Measurements from ENCODE around the gene SERP2. TPM values are rescaled to one million over a fixed set of nuclear protein-coding genes. Genes with fewer than 3 reads are reported as not detected.

SERP2 gene
- total RNA-seq, 2 donors from 2014 or later, result 1.0 to 3.6 TPM

DNA sequence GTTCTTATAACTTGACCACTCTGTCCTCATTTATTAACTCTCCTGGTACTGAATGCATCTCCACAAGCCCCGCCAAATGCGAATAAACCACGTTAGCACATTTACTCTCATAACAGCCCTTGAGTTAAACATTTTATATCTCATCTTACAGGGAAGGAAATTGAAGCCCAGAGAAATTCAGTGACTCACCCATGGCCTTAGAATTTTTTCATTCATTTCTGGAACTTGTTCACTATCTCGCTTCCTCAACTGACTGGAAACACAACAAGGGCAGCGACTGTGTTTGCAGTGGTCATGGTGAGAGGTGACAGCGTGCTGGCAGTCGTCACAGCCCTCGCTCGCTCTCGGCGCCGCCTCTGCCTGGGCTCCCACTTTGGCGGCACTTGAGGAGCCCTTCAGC, 39.5 kb downstream of the SERP2 start:
- Mint-ChIP-seq H3K36me3 (ENCODE audit: insufficient read depth in 2 of 2) (no peaks in the 10 kb centered on the region), H3K4me1 (ENCODE audit: low read depth) (peaks cover 5% of the 10 kb centered on the region), H3K27ac (no peak overlapping the region), H3K9me3 (no peaks in the 10 kb centered on the region), H3K4me3 (no peak overlapping the region), H3K27me3 (ENCODE audit: low read depth) (no peaks in the 10 kb centered on the region)
- ATAC-seq (replicated peaks in 1 of 2), result no peak
- no peak for DNase-seq

DNA sequence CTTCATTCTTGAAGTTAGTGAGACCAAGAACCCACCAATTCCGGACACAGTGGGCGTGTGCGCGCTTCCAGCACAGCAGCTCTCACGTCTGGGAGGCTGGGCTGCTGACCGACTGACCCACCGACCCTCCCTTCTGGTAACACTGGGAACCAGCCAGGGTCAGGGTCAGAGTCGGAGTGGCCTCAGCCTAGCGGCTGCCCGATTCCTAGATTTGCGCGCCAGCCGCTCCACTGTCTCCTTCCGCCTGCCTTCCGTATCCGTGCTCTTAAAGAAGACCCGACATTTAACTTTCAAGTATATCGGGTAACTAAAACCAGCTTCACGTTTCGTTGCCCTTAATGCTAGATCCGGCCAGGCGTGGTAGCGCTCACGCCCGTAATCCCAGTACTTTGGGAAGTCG, 41.1 kb downstream of the SERP2 start:
- DNase-seq, result no peak
- Mint-ChIP-seq H3K36me3 (ENCODE audit: insufficient read depth in 2 of 2) (no peaks in the 10 kb centered on the region), H3K27me3 (ENCODE audit: low read depth) (no peaks in the 10 kb centered on the region), H3K9me3 (no peaks in the 10 kb centered on the region), H3K27ac (no peak overlapping the region), H3K4me3 (no peak overlapping the region), H3K4me1 (ENCODE audit: low read depth) (peaks cover 5% of the 10 kb centered on the region)
- ATAC-seq (replicated peaks in 1 of 2), result no peak

DNA sequence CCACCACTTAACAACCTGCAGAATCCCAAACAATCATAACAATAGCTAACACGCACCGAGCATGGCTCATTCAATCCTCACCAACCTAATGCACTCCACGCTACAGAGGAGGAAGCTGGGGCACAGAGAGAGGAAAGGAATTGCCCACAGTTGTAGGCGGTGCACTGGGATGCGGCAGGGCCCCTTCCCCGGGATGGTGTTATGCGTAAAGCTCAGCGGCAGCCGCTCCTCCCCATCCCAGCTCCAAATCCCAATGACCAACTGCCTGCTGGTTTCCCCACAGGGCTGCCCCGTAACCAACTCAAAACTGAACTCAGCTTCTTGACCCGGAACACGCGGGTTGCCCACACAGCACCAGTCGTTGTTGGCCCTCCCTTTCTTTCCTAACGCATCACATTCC, 42.2 kb downstream of the SERP2 start:
- DNase-seq, result no peak
- Mint-ChIP-seq H3K4me1 (ENCODE audit: low read depth) (peaks cover 5% of the 10 kb centered on the region), H3K27ac (no peak overlapping the region), H3K27me3 (ENCODE audit: low read depth) (no peaks in the 10 kb centered on the region), H3K36me3 (ENCODE audit: insufficient read depth in 2 of 2) (no peaks in the 10 kb centered on the region), H3K4me3 (no peak overlapping the region), H3K9me3 (no peaks in the 10 kb centered on the region)
- no peak for ATAC-seq (replicated peaks in 1 of 2)

DNA sequence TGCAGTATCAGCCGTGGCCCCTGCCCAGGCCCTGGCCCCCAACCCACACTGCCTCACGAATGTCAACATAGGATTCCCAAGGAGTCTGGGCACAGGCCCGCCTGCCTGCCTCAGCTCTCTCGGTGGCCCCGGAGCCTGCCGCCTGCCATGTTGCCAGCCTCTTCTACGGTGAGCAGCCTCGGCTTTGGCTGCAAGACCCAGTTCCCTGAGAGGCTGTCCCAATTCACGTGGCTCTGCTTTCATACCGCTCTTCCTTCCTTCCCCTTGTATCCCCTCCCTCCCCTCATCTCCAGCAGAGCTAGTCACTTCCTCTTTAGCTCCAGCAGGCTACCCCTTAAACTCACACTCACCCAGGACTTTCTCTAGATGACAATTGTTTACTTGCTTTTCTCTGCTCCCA, 42.7 kb downstream of the SERP2 start:
- no peak overlapping the region for H3K4me3 Mint-ChIP-seq
- ATAC-seq (replicated peaks in 1 of 2), result no peak
- no peak for DNase-seq
- H3K36me3 Mint-ChIP-seq (ENCODE audit: insufficient read depth in 2 of 2), result no peaks in the 10 kb centered on the region
- peaks cover 5% of the 10 kb centered on the region for H3K4me1 Mint-ChIP-seq (ENCODE audit: low read depth)
- no peaks in the 10 kb centered on the region for H3K9me3 Mint-ChIP-seq
- H3K27me3 Mint-ChIP-seq (ENCODE audit: low read depth), result no peaks in the 10 kb centered on the region
- no peak overlapping the region for H3K27ac Mint-ChIP-seq

DNA sequence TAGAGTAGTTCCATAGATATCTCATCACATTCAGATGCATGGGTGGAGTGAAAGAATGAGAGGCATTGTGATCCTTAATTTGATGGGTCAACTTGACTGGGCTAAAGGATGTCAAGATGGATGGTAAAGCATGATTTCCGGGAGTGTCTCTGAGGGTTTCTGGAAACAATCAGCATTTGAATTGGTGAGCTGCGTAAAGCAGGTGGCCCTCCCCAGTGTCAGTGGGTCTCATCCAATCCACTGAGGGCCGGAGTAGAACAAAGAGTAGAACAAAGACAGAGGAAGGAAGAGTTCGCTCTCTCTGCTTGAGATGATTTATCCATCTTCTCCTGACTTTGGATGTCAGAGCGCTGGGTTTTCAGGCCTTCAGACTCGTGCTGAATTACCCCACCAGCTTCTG, 43.1 kb downstream of the SERP2 start:
- Mint-ChIP-seq H3K9me3 (no peaks in the 10 kb centered on the region), H3K36me3 (ENCODE audit: insufficient read depth in 2 of 2) (no peaks in the 10 kb centered on the region), H3K4me1 (ENCODE audit: low read depth) (peaks cover 5% of the 10 kb centered on the region), H3K4me3 (no peak overlapping the region), H3K27ac (no peak overlapping the region), H3K27me3 (ENCODE audit: low read depth) (peaks cover 1% of the 10 kb centered on the region)
- ATAC-seq (replicated peaks in 1 of 2) (no peak), DNase-seq (no peak)

DNA sequence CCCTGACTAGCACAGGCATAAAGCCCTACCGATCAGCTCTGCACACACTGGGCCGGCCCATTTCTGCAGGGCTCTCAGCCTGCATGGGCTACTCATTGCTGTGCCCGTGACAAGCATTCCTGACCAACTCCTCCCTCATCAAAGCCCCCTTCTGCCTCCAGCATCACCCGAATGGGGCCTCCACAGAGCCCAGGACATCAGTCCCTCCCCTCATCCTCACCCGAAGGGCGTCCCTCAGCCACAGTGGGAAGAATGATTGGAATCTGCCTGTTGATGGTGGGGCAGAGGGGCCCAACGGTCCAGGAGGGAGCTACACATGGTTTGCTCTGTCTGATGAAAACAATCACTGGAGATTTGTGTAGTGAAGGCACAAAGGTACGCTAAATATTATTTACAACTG, 43.8 kb downstream of the SERP2 start:
- Mint-ChIP-seq H3K36me3 (ENCODE audit: insufficient read depth in 2 of 2) (no peaks in the 10 kb centered on the region), H3K9me3 (no peaks in the 10 kb centered on the region), H3K27ac (no peak overlapping the region), H3K4me3 (no peak overlapping the region), H3K4me1 (ENCODE audit: low read depth) (peaks cover 5% of the 10 kb centered on the region), H3K27me3 (ENCODE audit: low read depth) (peaks cover 8% of the 10 kb centered on the region)
- ATAC-seq (replicated peaks in 1 of 2) (no peak), DNase-seq (no peak)

DNA sequence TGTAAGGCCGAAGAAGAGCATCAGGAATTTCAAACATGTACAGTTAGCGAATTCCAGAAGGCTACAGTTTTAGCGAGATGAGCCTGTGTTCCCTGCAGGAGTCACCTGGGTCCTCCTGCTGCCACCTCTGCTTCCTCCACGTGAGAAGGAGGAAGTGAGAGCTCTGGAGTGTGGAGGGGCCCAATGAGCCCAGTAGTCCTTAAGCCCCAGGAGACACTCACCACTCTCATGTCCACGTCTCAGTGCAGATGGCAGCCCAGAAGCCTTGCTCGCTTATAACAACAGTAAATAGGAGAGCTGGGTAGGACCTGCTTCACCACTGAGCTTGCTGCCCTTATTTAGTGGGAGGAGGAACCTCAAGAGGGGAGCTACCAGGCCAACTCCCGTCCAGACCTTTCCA, 44.3 kb downstream of the SERP2 start:
- Mint-ChIP-seq H3K9me3 (no peaks in the 10 kb centered on the region), H3K27ac (no peak overlapping the region), H3K4me1 (ENCODE audit: low read depth) (peaks cover 5% of the 10 kb centered on the region), H3K4me3 (no peak overlapping the region), H3K27me3 (ENCODE audit: low read depth) (peaks cover 13% of the 10 kb centered on the region), H3K36me3 (ENCODE audit: insufficient read depth in 2 of 2) (no peaks in the 10 kb centered on the region)
- DNase-seq (no peak), ATAC-seq (replicated peaks in 1 of 2) (no peak)

DNA sequence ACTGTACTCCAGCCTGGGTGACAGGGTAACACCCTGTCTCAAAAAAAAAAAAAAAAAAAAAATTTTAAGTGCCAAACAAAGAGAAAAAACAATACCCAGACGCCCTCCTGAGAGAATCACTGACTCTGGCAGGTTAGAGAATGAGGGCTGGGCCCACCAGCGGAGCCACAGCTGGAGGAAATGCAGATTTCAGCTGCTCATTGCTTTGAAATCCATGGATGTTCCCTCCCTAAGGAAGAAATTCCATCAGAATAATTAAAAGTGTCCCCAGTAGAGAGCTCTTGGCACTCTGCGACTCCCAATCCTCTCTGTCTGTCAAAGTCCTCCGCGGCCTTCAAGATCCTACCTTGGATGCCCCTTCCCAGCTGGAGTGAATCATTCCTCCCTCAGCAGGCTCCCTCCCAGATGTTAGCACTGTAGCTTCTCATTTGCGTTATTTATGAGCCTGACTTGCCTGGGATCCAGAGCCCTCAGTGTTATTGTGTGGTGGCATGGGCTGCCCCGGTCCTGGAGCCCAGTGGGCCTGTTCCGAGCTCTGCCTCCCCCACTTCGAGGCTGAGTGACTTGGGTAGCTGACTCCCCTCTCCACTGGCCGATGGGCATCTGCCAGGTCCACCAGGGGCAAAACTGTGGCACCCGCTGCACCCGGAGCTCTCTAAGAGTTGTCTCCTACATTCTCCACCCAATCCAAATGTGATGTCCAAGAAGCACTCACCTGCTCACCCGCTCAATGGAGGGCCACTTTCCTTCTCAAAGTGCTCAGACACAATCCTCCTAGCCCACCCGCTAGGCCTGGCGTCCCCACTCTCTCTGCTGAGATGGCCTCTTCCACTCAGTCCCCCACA, 47.0 kb downstream of the SERP2 start:
- H3K27ac Mint-ChIP-seq, result no peak overlapping the region
- H3K4me3 Mint-ChIP-seq, result no peak overlapping the region

DNA sequence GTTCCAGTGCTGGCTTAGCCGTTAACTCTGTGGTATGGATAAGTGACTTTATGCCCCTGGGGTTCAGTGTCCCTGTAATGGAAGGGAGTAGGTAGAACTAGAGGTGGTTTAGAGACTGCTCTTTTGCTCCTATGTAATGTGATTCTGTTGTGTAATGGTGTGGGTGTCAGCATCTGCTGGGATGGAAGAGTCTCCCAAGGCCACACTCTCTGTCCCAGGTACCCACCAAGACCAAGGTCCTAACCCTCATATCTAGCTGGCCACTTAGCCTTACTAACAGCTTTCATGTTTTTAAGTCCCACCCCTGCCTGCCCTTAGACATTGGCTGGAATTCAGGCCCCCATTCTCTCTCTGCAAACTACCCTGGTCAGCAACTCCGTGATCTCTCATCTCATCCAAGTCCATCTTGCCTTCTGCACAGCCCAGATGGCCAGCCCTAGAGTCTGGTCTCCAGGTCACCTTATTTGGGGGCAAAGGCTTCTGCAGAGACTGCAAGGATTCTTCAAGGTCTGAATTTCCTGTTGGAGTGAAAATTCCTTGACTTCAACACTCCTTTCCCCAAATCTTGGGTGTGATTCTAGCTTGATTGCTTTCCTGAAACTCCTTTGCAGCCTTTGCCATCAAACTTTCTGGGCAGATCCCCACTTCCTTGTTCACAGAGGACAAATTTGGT, 48.4 kb downstream of the SERP2 start:
- peaks cover 34% of the 10 kb centered on the region for H3K27me3 Mint-ChIP-seq (ENCODE audit: low read depth)
- H3K27ac Mint-ChIP-seq, result no peak overlapping the region
- no peaks in the 10 kb centered on the region for H3K36me3 Mint-ChIP-seq (ENCODE audit: insufficient read depth in 2 of 2)
- ATAC-seq (replicated peaks in 1 of 2) (no peak), DNase-seq (no peak)
- H3K4me1 Mint-ChIP-seq (ENCODE audit: low read depth), result peaks cover 10% of the 10 kb centered on the region
- H3K4me3 Mint-ChIP-seq, result no peak overlapping the region
- no peaks in the 10 kb centered on the region for H3K9me3 Mint-ChIP-seq

More for the DNA sequence above, 47.0 kb downstream of the SERP2 start:
- DNase-seq, result no peak
- Mint-ChIP-seq H3K9me3 (no peaks in the 10 kb centered on the region), H3K27me3 (ENCODE audit: low read depth) (peaks cover 34% of the 10 kb centered on the region), H3K4me1 (ENCODE audit: low read depth) (peaks cover 7% of the 10 kb centered on the region), H3K36me3 (ENCODE audit: insufficient read depth in 2 of 2) (no peaks in the 10 kb centered on the region)
- no peak for ATAC-seq (replicated peaks in 1 of 2)

DNA sequence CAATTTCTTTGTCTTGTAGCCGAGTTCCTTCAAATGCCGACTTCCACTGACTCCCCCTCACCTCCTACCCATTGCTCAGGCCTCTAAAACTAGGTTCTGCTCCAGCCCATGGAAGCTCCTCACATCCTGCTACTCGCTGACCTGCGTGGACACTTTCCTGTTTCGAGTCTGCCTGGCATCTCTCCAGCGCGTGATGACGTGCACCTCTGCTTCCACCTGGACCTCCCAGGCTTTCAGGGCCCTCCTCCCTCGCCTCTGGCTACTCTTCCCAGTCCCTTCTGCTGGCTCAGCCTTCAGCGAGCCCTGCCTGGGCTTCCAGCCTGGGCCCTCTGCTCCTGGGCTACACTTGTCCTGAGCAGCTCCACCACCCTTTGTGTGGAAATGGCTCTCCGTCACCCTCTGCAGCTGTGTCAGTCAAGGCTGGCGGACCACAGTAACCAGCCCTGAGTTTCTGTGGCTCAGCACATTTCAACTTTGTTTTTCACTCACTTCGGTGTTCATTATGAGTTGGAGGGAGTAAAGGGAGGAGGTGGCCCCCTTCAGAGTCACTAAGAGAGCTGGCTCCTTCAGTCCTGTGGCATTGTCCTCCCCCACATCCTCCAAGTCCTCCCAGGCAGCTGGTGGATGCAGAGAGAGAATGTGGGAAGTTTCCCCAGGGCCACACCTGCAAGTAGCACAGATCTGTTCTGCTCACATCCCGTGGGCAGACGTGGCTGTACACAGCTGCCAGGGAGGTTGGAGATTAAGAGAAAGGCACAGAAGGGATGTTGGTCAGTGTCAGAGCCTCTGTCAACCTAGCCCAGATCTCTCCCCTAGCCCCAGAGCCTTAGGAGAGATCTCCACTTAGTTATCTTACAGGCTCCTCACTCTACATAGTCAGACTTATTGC, 49.4 kb downstream of the SERP2 start:
- no peaks in the 10 kb centered on the region for H3K9me3 Mint-ChIP-seq
- peak; percentile 4 to 23 for DNase-seq
- H3K4me3 Mint-ChIP-seq, result no peak overlapping the region
- ATAC-seq (replicated peaks in 1 of 2), result peak; percentile 76 to 86
- no peaks in the 10 kb centered on the region for H3K36me3 Mint-ChIP-seq (ENCODE audit: insufficient read depth in 2 of 2)
- peaks cover 10% of the 10 kb centered on the region for H3K4me1 Mint-ChIP-seq (ENCODE audit: low read depth)
- peaks cover 34% of the 10 kb centered on the region for H3K27me3 Mint-ChIP-seq (ENCODE audit: low read depth)
- no peak overlapping the region for H3K27ac Mint-ChIP-seq

DNA sequence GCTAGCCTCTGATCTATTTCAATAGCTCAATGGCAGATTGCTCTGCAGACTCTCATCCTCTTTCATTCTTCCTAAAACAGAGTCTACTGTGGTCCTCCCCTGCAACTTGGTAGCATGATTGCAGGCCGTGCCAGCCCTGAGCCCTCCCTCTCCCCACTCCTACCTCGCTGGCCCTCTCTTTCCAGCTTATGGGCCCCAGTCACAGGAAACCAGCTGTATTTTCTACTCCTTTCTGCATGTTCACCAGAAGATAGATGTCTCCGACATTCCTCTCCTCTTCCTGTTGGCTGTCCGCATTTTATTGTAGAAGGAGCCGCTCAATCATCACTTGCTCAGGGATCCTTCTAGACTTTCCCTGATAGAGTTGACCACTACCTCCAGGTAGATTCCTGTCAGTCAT, 50.2 kb downstream of the SERP2 start:
- H3K36me3 Mint-ChIP-seq (ENCODE audit: insufficient read depth in 2 of 2), result no peaks in the 10 kb centered on the region
- H3K27me3 Mint-ChIP-seq (ENCODE audit: low read depth), result peaks cover 34% of the 10 kb centered on the region
- H3K4me1 Mint-ChIP-seq (ENCODE audit: low read depth), result peaks cover 10% of the 10 kb centered on the region
- no peak for ATAC-seq (replicated peaks in 1 of 2)
- no peak overlapping the region for H3K27ac Mint-ChIP-seq
- no peak overlapping the region for H3K4me3 Mint-ChIP-seq
- DNase-seq, result no peak
- no peaks in the 10 kb centered on the region for H3K9me3 Mint-ChIP-seq

DNA sequence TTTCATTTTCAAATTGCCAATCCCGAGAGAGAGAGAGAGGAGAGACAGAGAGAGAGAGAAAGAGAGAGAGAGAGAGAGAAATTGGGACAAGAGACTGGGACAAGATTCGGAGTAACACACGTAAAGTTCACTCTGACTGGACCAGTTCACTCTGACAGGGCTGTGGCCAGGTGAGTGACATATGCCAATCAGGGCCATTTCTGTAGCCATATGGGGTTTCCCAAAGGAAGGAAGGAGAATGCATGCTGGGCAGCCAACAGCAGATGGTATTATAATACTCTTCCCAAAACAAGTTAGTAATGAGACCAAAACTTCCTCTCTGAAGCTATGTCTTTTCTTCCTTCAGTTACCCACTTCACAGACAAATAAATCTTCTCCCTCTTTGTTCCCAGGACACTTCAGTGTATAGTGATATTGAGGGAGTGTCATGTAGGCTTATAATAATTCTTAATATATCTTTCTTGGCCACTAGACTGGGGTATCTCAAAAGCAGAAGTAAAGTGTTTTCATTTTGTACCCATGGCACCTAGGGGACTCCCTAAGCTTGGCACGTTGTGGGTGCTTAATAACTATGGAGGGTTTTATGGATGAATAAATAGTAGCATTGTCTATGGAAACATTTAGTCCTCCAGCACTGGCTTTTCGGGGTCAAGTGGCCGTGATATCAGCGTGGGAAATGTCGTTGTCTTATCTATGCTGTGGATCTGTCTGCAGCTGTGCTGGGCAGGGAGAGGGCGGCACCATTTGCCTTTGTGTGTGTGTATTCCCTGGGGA, 51.6 kb downstream of the SERP2 start:
- H3K9me3 Mint-ChIP-seq, result no peaks in the 10 kb centered on the region
- peaks cover 10% of the 10 kb centered on the region for H3K4me1 Mint-ChIP-seq (ENCODE audit: low read depth)
- DNase-seq (no peak), ATAC-seq (replicated peaks in 1 of 2) (no peak)
- peaks cover 34% of the 10 kb centered on the region for H3K27me3 Mint-ChIP-seq (ENCODE audit: low read depth)
- no peaks in the 10 kb centered on the region for H3K36me3 Mint-ChIP-seq (ENCODE audit: insufficient read depth in 2 of 2)
- no peak overlapping the region for H3K4me3 Mint-ChIP-seq
- no peak overlapping the region for H3K27ac Mint-ChIP-seq

DNA sequence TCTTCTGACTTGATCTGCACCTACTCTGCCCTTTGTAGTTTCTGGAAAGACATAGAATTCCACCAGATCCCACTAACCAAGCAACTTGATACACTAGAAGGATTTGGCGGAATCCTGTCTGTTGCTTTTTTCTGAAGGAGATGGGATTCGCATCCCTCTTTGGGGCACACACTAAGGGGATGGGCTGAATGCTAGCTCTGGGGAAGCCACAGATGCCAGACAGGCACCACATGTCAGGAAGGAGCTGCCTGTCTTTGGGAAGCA, 52.1 kb downstream of the SERP2 start:
- Mint-ChIP-seq H3K4me1 (ENCODE audit: low read depth) (peaks cover 10% of the 10 kb centered on the region), H3K9me3 (no peaks in the 10 kb centered on the region), H3K27me3 (ENCODE audit: low read depth) (peaks cover 34% of the 10 kb centered on the region), H3K27ac (no peak overlapping the region), H3K36me3 (ENCODE audit: insufficient read depth in 2 of 2) (no peaks in the 10 kb centered on the region), H3K4me3 (no peak overlapping the region)
- ATAC-seq (replicated peaks in 1 of 2), result no peak
- no peak for DNase-seq

Data from activated T-cell treated with anti-CD3 and anti-CD28 coated beads, Interleukin-2, amount 50 U/mL, for 72 hours (primary cell).